OCI-LY3 (cell line): ENCODE results near the gene FLRT1.

Experiments
- CTCF ChIP-seq: fragments of 200-600, 300-600 bp; sonication (generic); IDR thresholded peaks from 2 replicates; pipeline ENCODE4 v1.5.1; 2014; ENCODE audit warnings: antibody characterized with exemption, low read length, low read depth
- EZH2phosphoT487 ChIP-seq: fragments of 200-600 bp; shearing (Covaris generic); IDR thresholded peaks from 2 replicates; pipeline ENCODE4 v1.6.1; 2018; ENCODE audit warnings: antibody characterized with exemption, mixed run types, low read depth

GRCh38 chr11:64038500-64038899, 2.8 kb downstream of the FLRT1 start:
- TF ChIP-seq CTCF (no peak), EZH2phosphoT487 (no peak)
